Endothelial cell of umbilical vein (primary cell): Measurements from ENCODE around the gene KCNJ6. TPM values are rescaled to one million over a fixed set of nuclear protein-coding genes. Genes with fewer than 3 reads are reported as not detected.
A peak's percentile ranks its signal among the peaks of the same experiment; 100 is the strongest.

ENCODE experiments used
- BruUV-seq: library from RNA; stranded (reverse); fragments of 400-500 nt; replicated peaks from 2 replicates; lab custom pipeline; 2021; lab: Mats Ljungman, UMichigan
- CTCF ChIA-PET: fragments of 300-600, 350-600 bp; sonication (Branson Sonifier 250); formaldehyde crosslinking; loops from one replicate; lab custom pipeline; 2021; ENCODE audit warnings: antibody characterized with exemption, inconsistent platforms; lab: Charles Lee
- POLR2A ChIA-PET: fragments of 300-600, 350-600 bp; sonication (Branson Sonifier 250); formaldehyde crosslinking; loops from one replicate; lab custom pipeline; 2021; ENCODE audit warnings: antibody characterized with exemption, inconsistent platforms; lab: Charles Lee
- DNase-seq: peaks from one replicate; pipeline ENCODE4 v3.0.0-alpha.2; 2011; ENCODE audit warnings: low read depth, low spot score
- FAIRE-seq: peaks from 2 replicates; lab custom pipeline; 2011; peaks lifted over from hg19 to GRCh38; lab: Jason Lieb, UNC
- H2AFZ ChIP-seq: 2 replicates; pipeline ENCODE4 v1.6.0; 2012; ENCODE audit warnings: low read depth, low read length, control low read depth, inconsistent platforms
- H3K27ac ChIP-seq: 2 replicates; pipeline ENCODE4 v1.5.1; 2011; ENCODE audit warnings: low read depth, mild to moderate bottlenecking, control low read depth, low read length, moderate library complexity; ENCODE audit not compliant: insufficient read depth
- H3K27me3 ChIP-seq, 2 experiments: 2 replicates each; pipeline versions ENCODE4 v1.6.0 to v1.6.1; 2011; ENCODE audit warnings: low read length in 2 of 2, mixed read lengths in 1 of 2; ENCODE audit not compliant: control insufficient read depth in 2 of 2, insufficient read depth in 2 of 2
- H3K36me3 ChIP-seq, 2 experiments: 2 replicates in 1 of 2; 3 replicates in 1 of 2; pipeline ENCODE4 v1.5.1; 2011; ENCODE audit warnings: low read length in 2 of 2, mild to moderate bottlenecking in 1 of 2, moderate library complexity in 1 of 2; ENCODE audit not compliant: control insufficient read depth in 2 of 2, insufficient read depth in 2 of 2; ENCODE audit errors: extremely low read depth in 1 of 2
- H3K4me1 ChIP-seq: 3 replicates; pipeline ENCODE4 v1.5.1; 2011; ENCODE audit warnings: mild to moderate bottlenecking, low read length; ENCODE audit not compliant: control insufficient read depth, insufficient read depth; ENCODE audit errors: extremely low read depth
- H3K4me2 ChIP-seq: 2 replicates; pipeline ENCODE4 v1.6.1; 2011; ENCODE audit warnings: low read length, control low read depth, mixed read lengths; ENCODE audit not compliant: insufficient read depth
- H3K4me3 ChIP-seq, 3 experiments: fragments of 200-600 bp in 1 of 3; sonication (generic), shearing (Covaris generic) in 1 of 3; replicated peaks in 1 of 3; 2 replicates each; pipeline ENCODE4 v1.5.1; 2011 to 2016; ENCODE audit warnings: control low read depth in 3 of 3, low read length in 3 of 3, mild to moderate bottlenecking in 2 of 3, inconsistent platforms in 1 of 3, low read depth in 1 of 3, moderate library complexity in 1 of 3; ENCODE audit not compliant: insufficient read depth in 1 of 3
- H3K79me2 ChIP-seq: 2 replicates; pipeline ENCODE4 v1.6.0; 2012; ENCODE audit warnings: low read length, inconsistent platforms; ENCODE audit not compliant: control insufficient read depth, insufficient read depth
- H3K9ac ChIP-seq: replicated peaks from 2 replicates; pipeline ENCODE3; 2011; ENCODE audit warnings: low read length, control low read depth; ENCODE audit not compliant: insufficient read depth; ENCODE audit errors: extremely low read depth
- H3K9me1 ChIP-seq: replicated peaks from 3 replicates; pipeline ENCODE4 v1.6.0; 2011; ENCODE audit warnings: mild to moderate bottlenecking, low read length; ENCODE audit not compliant: control insufficient read depth, insufficient read depth; ENCODE audit errors: extremely low read depth
- H3K9me3 ChIP-seq: replicated peaks from 2 replicates; pipeline ENCODE4 v1.5.1; 2012; ENCODE audit warnings: low read length, inconsistent platforms; ENCODE audit not compliant: control insufficient read depth, insufficient read depth
- H4K20me1 ChIP-seq: replicated peaks from 2 replicates; pipeline ENCODE3; 2011; ENCODE audit warnings: mild to moderate bottlenecking, low read length; ENCODE audit not compliant: control insufficient read depth, insufficient read depth; ENCODE audit errors: extremely low read depth
- CTCF ChIP-seq, 2 donors: IDR thresholded peaks; 1 replicate in 1 of 2; 2 replicates in 1 of 2; pipeline ENCODE4 v1.5.1; 2011; ENCODE audit warnings: low read length in 2 of 2, mild to moderate bottlenecking in 2 of 2, moderate library complexity in 2 of 2, control low read depth in 1 of 2, inconsistent platforms in 1 of 2, low read depth in 1 of 2; ENCODE audit not compliant: insufficient read depth in 1 of 2; ENCODE audit errors: extremely low read depth in 1 of 2
- EZH2 ChIP-seq: IDR thresholded peaks from 2 replicates; pipeline ENCODE4 v1.6.1; 2012; ENCODE audit warnings: borderline replicate concordance, low read depth, mild to moderate bottlenecking, moderate library complexity, low read length, inconsistent platforms; ENCODE audit not compliant: severe bottlenecking
- FOS ChIP-seq: IDR thresholded peaks from 2 replicates; pipeline ENCODE4 v1.6.1; 2011; ENCODE audit warnings: mild to moderate bottlenecking, low read length, moderate library complexity, borderline replicate concordance; ENCODE audit not compliant: insufficient read depth
- GATA2 ChIP-seq: IDR thresholded peaks from 2 replicates; pipeline ENCODE4 v1.7.0; 2011; ENCODE audit warnings: low read depth, mild to moderate bottlenecking, moderate library complexity, mixed read lengths, low read length; ENCODE audit not compliant: insufficient read length, insufficient read depth
- JUN ChIP-seq: IDR thresholded peaks from 2 replicates; pipeline ENCODE4 v1.6.1; 2011; ENCODE audit warnings: borderline replicate concordance, low read depth; ENCODE audit not compliant: insufficient read length, insufficient read depth
- MAX ChIP-seq: IDR thresholded peaks from 2 replicates; pipeline ENCODE4 v1.6.1; 2011; ENCODE audit not compliant: insufficient read depth, insufficient read length
- MYC ChIP-seq: IDR thresholded peaks from one replicate; pipeline ENCODE4 v1.6.1; 2011; ENCODE audit warnings: mild to moderate bottlenecking, low read depth, low read length
- POLR2A ChIP-seq: IDR thresholded peaks from 2 replicates; pipeline ENCODE4 v1.6.1; 2012; ENCODE audit warnings: low read depth, mild to moderate bottlenecking, control low read depth, low read length
- POLR2AphosphoS5 ChIP-seq: IDR thresholded peaks from 2 replicates; pipeline ENCODE4 v1.6.1; 2012; ENCODE audit warnings: low read depth, mild to moderate bottlenecking, control low read depth, low read length, moderate library complexity; ENCODE audit not compliant: insufficient read depth
- dilution Hi-C: fragments of 300-500 bp; cut with MboI; formaldehyde crosslinking; loops from one replicate; pipeline ENCODE4 v1.15.0; 2019; ENCODE audit warnings: low sequenced_read_pairs; ENCODE audit not compliant: extremely low pct_ligation_motif_present
- intact Hi-C: fragments of 100-400 bp; cut with micrococcal nuclease; formaldehyde crosslinking; loops from one replicate; pipeline ENCODE4 v1.10.0; 2022
- polyA plus RNA-seq, 4 experiments: library from polyadenylated mRNA; depleted of rRNA in 3 of 4; stranded (reverse) in 3 of 4; unstranded in 1 of 4; fragments of >200 nt; gene quantifications; 2 replicates each; pipeline versions ENCODE4 v1.2.1 to v1.2.3, GENCODE V29; 2011 to 2012; ENCODE audit warnings: missing spikeins in 1 of 4
- total RNA-seq: library from RNA; stranded (reverse); gene quantifications from 2 replicates; pipeline ENCODE4 v1.2.3, GENCODE V29; 2021

Gene KCNJ6
- total and polyA plus RNA-seq, 2 donors (not counting 3 experiments of a cell fraction or from before 2014, with no cell fraction given), result not detected

DNA sequence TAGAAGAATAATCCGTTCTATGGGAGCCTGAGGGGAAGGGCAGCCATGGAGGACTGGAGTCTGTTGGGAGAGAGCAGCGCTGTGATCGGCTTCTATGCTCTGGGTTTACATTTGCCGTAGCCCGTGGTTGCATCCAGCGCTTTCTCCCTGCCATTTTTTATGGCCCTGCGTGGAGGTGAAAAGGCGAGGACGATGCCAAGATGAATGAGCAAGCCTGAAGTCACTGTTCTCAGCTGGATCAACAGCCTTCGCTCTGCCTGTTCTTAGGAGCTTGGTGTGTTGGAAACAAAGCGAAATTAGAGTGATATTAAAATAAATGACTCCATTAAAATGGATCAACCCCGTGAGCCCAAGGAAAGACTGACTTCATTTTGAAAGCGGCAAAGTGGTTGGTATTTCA is 120.2 kb downstream of the KCNJ6 start:
- H4K20me1 ChIP-seq, result no peaks in the 10 kb centered on the region
- intact Hi-C loops (no loop called here), dilution Hi-C loops (no loop called here)
- H3K4me3 ChIP-seq, result no peak overlapping the region
- no peak for TF ChIP-seq GATA2
- DNase-seq (no peak), FAIRE-seq (no peak)
- H3K4me1 ChIP-seq, result no peaks in the 10 kb centered on the region
- H3K9me1 ChIP-seq, result no peaks in the 10 kb centered on the region
- no peak overlapping the region for H3K27ac ChIP-seq
- H3K79me2 ChIP-seq, result no peaks in the 10 kb centered on the region
- BruUV-seq, result no TSS peak
- H3K9ac ChIP-seq, result no peak overlapping the region
- H2AFZ ChIP-seq, result no peak overlapping the region
- POLR2A ChIA-PET, result no interaction called here
- H3K9me3 ChIP-seq, result no peaks in the 10 kb centered on the region
- no peaks in the 10 kb centered on the region for H3K36me3 ChIP-seq
- CTCF ChIA-PET, result no interaction called here
- H3K27me3 ChIP-seq, result peaks cover 7 to 8% of the 10 kb centered on the region in 2 experiments
- H3K4me2 ChIP-seq, result no peak overlapping the region

- intact Hi-C loops (no loop called here), dilution Hi-C loops (no loop called here)
- no peak for TF ChIP-seq CTCF (IDR thresholded peaks at IDR 0.05; ENCODE audit: extremely low read depth in 1 of 2, insufficient read depth in 1 of 2, low read depth in 1 of 2, low read length in 2 of 2)
- TF ChIP-seq EZH2, result no peak
- no peak for TF ChIP-seq JUN
- no peak for TF ChIP-seq GATA2
- no peak for TF ChIP-seq MYC
- no peak for TF ChIP-seq FOS
- no peak for TF ChIP-seq POLR2AphosphoS5
- no peak for TF ChIP-seq MAX
- TF ChIP-seq POLR2A, result no peak
- no peak overlapping the region for H3K9ac ChIP-seq
- no peaks in the 10 kb centered on the region for H3K79me2 ChIP-seq
- BruUV-seq, result no TSS peak
- H3K27me3 ChIP-seq, result no peaks in the 10 kb centered on the region
- DNase-seq (no peak), FAIRE-seq (peak; percentile 21)
- ChIA-PET CTCF (interaction anchor here (0.9 kb wide), 1 partner anchor 9 kb away, joined by 3 read pairs; no protein-coding TSS in a partner anchor), POLR2A (no interaction called here)
- H3K9me1 ChIP-seq, result no peaks in the 10 kb centered on the region
- H2AFZ ChIP-seq, result peak overlapping the region; percentile 2
- no peaks in the 10 kb centered on the region for H4K20me1 ChIP-seq
- H3K4me3 ChIP-seq, result no peak overlapping the region
- H3K27ac ChIP-seq, result no peak overlapping the region
- no peaks in the 10 kb centered on the region for H3K9me3 ChIP-seq
- H3K4me2 ChIP-seq, result no peak overlapping the region
- no peaks in the 10 kb centered on the region for H3K36me3 ChIP-seq
- H3K4me1 ChIP-seq, result no peaks in the 10 kb centered on the region
These were observed 122.6 kb downstream of the KCNJ6 start for GRCh38 chr21:37793660-37794059.
